IMR-90 (cell line): ENCODE results near the gene LGI2. TPM values are rescaled to one million over a fixed set of nuclear protein-coding genes. Genes with fewer than 3 reads are reported as not detected.

Experiments used
- ATAC-seq: fragments of 200-7000 bp; cut with Tn5 transposase; 2 replicates; pipeline ENCODE4 v1.9.1; 2020; ENCODE audit warnings: low read depth, mild to moderate bottlenecking, moderate library complexity
- BruUV-seq: library from RNA; stranded (reverse); fragments of 400-500 nt; replicated peaks from 2 replicates; lab custom pipeline; 2021; lab: Mats Ljungman, UMichigan
- CTCF ChIA-PET: fragments of 300-600 bp; formaldehyde crosslinking; extraction: SDS; loops from one replicate; lab custom pipeline; 2021; ENCODE audit warnings: antibody characterized with exemption; lab: Yijun Ruan, JAX
- POLR2A ChIA-PET: fragments of 300-600 bp; sonication (Branson Sonifier 250); formaldehyde crosslinking; loops from one replicate; lab custom pipeline; 2022; ENCODE audit warnings: antibody characterized with exemption; ENCODE audit not compliant: unreplicated experiment; lab: Charles Lee
- DNase-seq: peaks from one replicate; pipeline ENCODE4 v3.0.0; 2013
- H2AFZ ChIP-seq: replicated peaks from 2 replicates; pipeline ENCODE3; 2013; ENCODE audit warnings: low read length, mild to moderate bottlenecking; ENCODE audit not compliant: poor library complexity
- H2AK5ac ChIP-seq: 2 replicates; pipeline ENCODE4 v1.6.1; 2013; ENCODE audit warnings: low read depth, low read length, inconsistent platforms
- H2AK9ac ChIP-seq: replicated peaks from 2 replicates; pipeline ENCODE3; 2013; ENCODE audit warnings: mild to moderate bottlenecking, low read depth, low read length, moderate library complexity; ENCODE audit not compliant: poor library complexity
- H2BK120ac ChIP-seq: 2 replicates; pipeline ENCODE4 v1.6.1; 2013; ENCODE audit warnings: low read depth, low read length, inconsistent platforms
- H2BK15ac ChIP-seq: 3 replicates; pipeline ENCODE4 v1.6.1; 2013; ENCODE audit warnings: low read depth, low read length, inconsistent platforms
- H2BK20ac ChIP-seq: 2 replicates; pipeline ENCODE4 v1.6.1; 2013; ENCODE audit warnings: low read depth, mild to moderate bottlenecking, inconsistent platforms, low read length, moderate library complexity
- H2BK5ac ChIP-seq: 2 replicates; pipeline ENCODE4 v1.6.1; 2013; ENCODE audit warnings: mild to moderate bottlenecking, low read depth, low read length, inconsistent platforms; ENCODE audit not compliant: poor library complexity, severe bottlenecking
- H3K14ac ChIP-seq: replicated peaks from 2 replicates; pipeline ENCODE4 v1.6.1; 2013; ENCODE audit warnings: low read depth, low read length, inconsistent platforms
- H3K18ac ChIP-seq: 2 replicates; pipeline ENCODE4 v1.6.1; 2013; ENCODE audit warnings: low read depth, low read length, control low read depth
- H3K23ac ChIP-seq: 2 replicates; pipeline ENCODE4 v1.6.1; 2013; ENCODE audit warnings: low read depth, low read length, inconsistent platforms
- H3K27ac ChIP-seq: 2 replicates; pipeline ENCODE4 v1.5.1; 2013; ENCODE audit warnings: mild to moderate bottlenecking, control low read depth, low read length; ENCODE audit not compliant: insufficient read depth
- H3K27me3 ChIP-seq: 2 replicates; pipeline ENCODE4 v1.6.1; 2013; ENCODE audit warnings: low read length; ENCODE audit not compliant: control insufficient read depth, insufficient read depth
- H3K36me3 ChIP-seq: 2 replicates; pipeline ENCODE4 v1.6.1; 2013; ENCODE audit warnings: low read length, mixed read lengths; ENCODE audit not compliant: control insufficient read depth, insufficient read depth
- H3K4ac ChIP-seq: 2 replicates; pipeline ENCODE4 v1.6.1; 2013; ENCODE audit warnings: low read depth, low read length, inconsistent platforms
- H3K4me1 ChIP-seq: 2 replicates; pipeline ENCODE4 v1.6.1; 2013; ENCODE audit warnings: low read length, mixed read lengths; ENCODE audit not compliant: control insufficient read depth, insufficient read depth
- H3K4me2 ChIP-seq: 2 replicates; pipeline ENCODE4 v1.6.1; 2013; ENCODE audit warnings: low read depth, mild to moderate bottlenecking, control low read depth, low read length, moderate library complexity
- H3K4me3 ChIP-seq: 2 replicates; pipeline ENCODE4 v1.5.1; 2013; ENCODE audit warnings: low read depth, mild to moderate bottlenecking, control low read depth, low read length, moderate library complexity; ENCODE audit not compliant: insufficient read depth
- H3K56ac ChIP-seq: 2 replicates; pipeline ENCODE4 v1.6.1; 2013; ENCODE audit warnings: low read length, inconsistent platforms; ENCODE audit not compliant: insufficient read depth; ENCODE audit errors: extremely low read depth
- H3K79me1 ChIP-seq, 2 experiments: 2 replicates each; pipeline ENCODE4 v1.6.1; 2013; ENCODE audit warnings: low read length in 2 of 2, inconsistent platforms in 1 of 2, low read depth in 1 of 2
- H3K9ac ChIP-seq: 2 replicates; pipeline ENCODE4 v1.6.1; 2013; ENCODE audit warnings: low read depth, low read length, control low read depth
- H3K9me1 ChIP-seq: 2 replicates; pipeline ENCODE4 v1.6.1; 2013; ENCODE audit warnings: low read length, inconsistent platforms; ENCODE audit not compliant: insufficient read depth
- H3K9me3 ChIP-seq: 2 replicates; pipeline ENCODE4 v1.6.1; 2013; ENCODE audit warnings: low read length; ENCODE audit not compliant: control insufficient read depth, insufficient read depth
- H4K20me1 ChIP-seq: 2 replicates; pipeline ENCODE4 v1.6.1; 2013; ENCODE audit warnings: low read length, inconsistent platforms; ENCODE audit not compliant: insufficient read depth
- H4K5ac ChIP-seq: 2 replicates; pipeline ENCODE4 v1.6.1; 2013; ENCODE audit warnings: mild to moderate bottlenecking, low read depth, low read length, control low read depth
- H4K8ac ChIP-seq, 2 experiments: 2 replicates each; pipeline ENCODE4 v1.6.1; 2013; ENCODE audit warnings: low read depth in 2 of 2, low read length in 2 of 2, control low read depth in 1 of 2, inconsistent platforms in 1 of 2
- H4K91ac ChIP-seq: 2 replicates; pipeline ENCODE4 v1.6.1; 2013; ENCODE audit warnings: low read depth, low read length, inconsistent platforms; ENCODE audit not compliant: insufficient read depth
- ELK1 ChIP-seq: fragments of 150-350 bp; IDR thresholded peaks from 2 replicates; pipeline ENCODE4 v1.6.1; 2016; ENCODE audit warnings: low read depth, mild to moderate bottlenecking, low read length, moderate library complexity, borderline replicate concordance
- MAFK ChIP-seq: IDR thresholded peaks from 2 replicates; pipeline ENCODE4 v1.6.1; 2012; ENCODE audit warnings: low read depth, low read length, improper control_type of control experiment
- NFE2L2 ChIP-seq: fragments of 150-350 bp; IDR thresholded peaks from 2 replicates; pipeline ENCODE4 v1.6.1; 2016; ENCODE audit warnings: low read depth, mild to moderate bottlenecking, low read length
- POLR2A ChIP-seq: IDR thresholded peaks from 2 replicates; pipeline ENCODE4 v1.6.1; 2012; ENCODE audit warnings: mild to moderate bottlenecking, low read depth, low read length
- RCOR1 ChIP-seq: IDR thresholded peaks from 2 replicates; pipeline ENCODE4 v1.6.1; 2012; ENCODE audit warnings: mild to moderate bottlenecking, low read length, improper control_type of control experiment; ENCODE audit not compliant: insufficient replicate concordance
- WGBS, 2 experiments: methylation state at CpG; one replicate each; pipeline versions ENCODE4 v1.1.5 to v1.1.7; 2013; ENCODE audit warnings: missing lambda C conversion rate in 2 of 2; ENCODE audit not compliant: insufficient read length in 1 of 2; ENCODE audit errors: extremely low coverage in 2 of 2; 5-methylcytosine and 5-hydroxymethylcytosine counted together
- dilution Hi-C: fragments of 300-500 bp; cut with HindIII; formaldehyde crosslinking; loops from one replicate; pipeline ENCODE4 v1.14.3; 2018; ENCODE audit warnings: low sequenced_read_pairs; ENCODE audit not compliant: unreplicated experiment
- in situ Hi-C: fragments of 300-500 bp; cut with MboI; formaldehyde crosslinking; loops from 3 replicates; pipeline ENCODE4 v1.14.3; 2019; ENCODE audit warnings: low sequenced_read_pairs, inconsistent platforms, mixed read lengths
- intact Hi-C: fragments of 100-400 bp; cut with micrococcal nuclease; formaldehyde crosslinking; loops from 2 replicates; pipeline ENCODE4 v1.10.0; 2022
- polyA plus RNA-seq, 3 experiments: library from polyadenylated mRNA; depleted of rRNA; stranded (reverse); fragments of >200 nt; gene quantifications; 2 replicates each; pipeline ENCODE4 v1.2.3, GENCODE V29; 2012; ENCODE audit warnings: low replicate concordance in 1 of 3
- total RNA-seq: library from RNA; depleted of rRNA; stranded (reverse); fragments of >200 nt; gene quantifications from 2 replicates; pipeline ENCODE4 v1.2.3, GENCODE V29; 2012

Gene LGI2
- total and polyA plus RNA-seq, 2 of the 4 experiments (the other 2 are of a cell fraction), result not detected

GRCh38 chr4:25060963-25061340 is 30.2 kb upstream of the LGI2 start:
- Histone ChIP-seq H3K14ac (no peak overlapping the region), H2AK9ac (no peak overlapping the region), H2BK15ac (no peak overlapping the region), H2AFZ (no peak overlapping the region), H3K56ac (no peak overlapping the region), H3K4me1 (no peaks in the 10 kb centered on the region), H3K4me3 (no peak overlapping the region), H3K27me3 (peaks cover 11% of the 10 kb centered on the region), H4K20me1 (no peaks in the 10 kb centered on the region), H2BK5ac (no peak overlapping the region), H2BK20ac (no peak overlapping the region), H3K36me3 (no peaks in the 10 kb centered on the region), H2BK120ac (no peak overlapping the region), H3K79me1 (no peaks in the 10 kb centered on the region), H2AK5ac (no peak overlapping the region), H3K18ac (no peak overlapping the region), H4K91ac (no peak overlapping the region), H3K4me2 (no peak overlapping the region), H3K9me1 (no peaks in the 10 kb centered on the region), H4K8ac (no peak overlapping the region), H3K9me3 (no peaks in the 10 kb centered on the region), H3K9ac (no peak overlapping the region), H3K23ac (no peak overlapping the region), H3K4ac (no peak overlapping the region), H4K5ac (no peak overlapping the region), H3K27ac (no peak overlapping the region)
- no TSS peak for BruUV-seq
- ChIA-PET CTCF (no interaction called here), POLR2A (no interaction called here)
- no CpG with 5 or more reads among the region's 5 CpGs for WGBS, 2 experiments
- TF ChIP-seq ELK1 (no peak), NFE2L2 (no peak), POLR2A (no peak), MAFK (no peak), RCOR1 (no peak)
- dilution Hi-C loops, result no loop called here
- DNase-seq (no peak), ATAC-seq (no peak)
- in situ Hi-C loops, result no loop called here
- intact Hi-C loops, result no loop called here
